ENCODE data around the gene TSPAN4.

GRCh38 chr11:847876-848275 lies 5.2 kb downstream of the TSPAN4 start:
- TF ChIP-seq POLR2A (IDR thresholded peaks at IDR 0.05), result no peak
- TF ChIP-seq, protein P1, sequence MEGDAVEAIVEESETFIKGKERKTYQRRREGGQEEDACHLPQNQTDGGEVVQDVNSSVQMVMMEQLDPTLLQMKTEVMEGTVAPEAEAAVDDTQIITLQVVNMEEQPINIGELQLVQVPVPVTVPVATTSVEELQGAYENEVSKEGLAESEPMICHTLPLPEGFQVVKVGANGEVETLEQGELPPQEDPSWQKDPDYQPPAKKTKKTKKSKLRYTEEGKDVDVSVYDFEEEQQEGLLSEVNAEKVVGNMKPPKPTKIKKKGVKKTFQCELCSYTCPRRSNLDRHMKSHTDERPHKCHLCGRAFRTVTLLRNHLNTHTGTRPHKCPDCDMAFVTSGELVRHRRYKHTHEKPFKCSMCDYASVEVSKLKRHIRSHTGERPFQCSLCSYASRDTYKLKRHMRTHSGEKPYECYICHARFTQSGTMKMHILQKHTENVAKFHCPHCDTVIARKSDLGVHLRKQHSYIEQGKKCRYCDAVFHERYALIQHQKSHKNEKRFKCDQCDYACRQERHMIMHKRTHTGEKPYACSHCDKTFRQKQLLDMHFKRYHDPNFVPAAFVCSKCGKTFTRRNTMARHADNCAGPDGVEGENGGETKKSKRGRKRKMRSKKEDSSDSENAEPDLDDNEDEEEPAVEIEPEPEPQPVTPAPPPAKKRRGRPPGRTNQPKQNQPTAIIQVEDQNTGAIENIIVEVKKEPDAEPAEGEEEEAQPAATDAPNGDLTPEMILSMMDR (IDR thresholded peaks at IDR 0.05), result no peak

All from lower leg skin (tissue), 3 donors.